GM19239 (cell line): ENCODE results near the gene SLC7A9.
"Not testable (repeated sequence)": the region's sequence is repeated elsewhere in the genome, so short reads cannot be mapped to it uniquely, and the experiment has no call there.

Experiments used
- DNase-seq: peaks from one replicate; pipeline ENCODE4 v3.0.0; 2011; ENCODE audit warnings: low spot score; ENCODE audit not compliant: insufficient read length
- FAIRE-seq: peaks from 2 replicates; lab custom pipeline; 2011; peaks lifted over from hg19 to GRCh38; lab: Jason Lieb, UNC

SLC7A9 gene

GRCh38 chr19:32886241-32886640, 16.7 kb upstream of the SLC7A9 start:
- no peak for DNase-seq

GRCh38 chr19:32885255-32885654, 15.7 kb upstream of the SLC7A9 start:
- DNase-seq, FAIRE-seq: not testable (repeated sequence)

More at GRCh38 chr19:32886241-32886640, 16.7 kb upstream of the SLC7A9 start:
- FAIRE-seq = no peak

DNA sequence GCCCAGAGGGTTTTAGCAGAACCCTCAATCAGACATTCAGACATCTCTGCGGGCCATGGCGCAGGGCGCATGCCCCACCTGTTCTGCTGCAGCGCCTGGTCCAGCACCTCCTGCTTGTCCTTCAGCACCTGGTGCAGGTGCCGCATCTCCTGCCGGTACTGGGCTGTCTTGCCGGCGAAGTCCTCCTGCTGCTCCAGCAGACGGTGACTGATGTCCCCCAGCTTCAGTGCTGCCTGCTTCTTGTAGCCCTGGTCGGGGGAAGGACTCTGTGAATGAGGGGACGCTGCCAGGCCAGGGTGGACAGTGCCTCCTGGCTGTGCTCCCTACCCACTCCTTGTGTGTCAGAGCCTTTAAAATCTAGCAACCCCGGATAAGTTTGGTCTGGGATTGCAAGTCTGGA, 12.2 kb upstream of the SLC7A9 start:
- DNase-seq (no peak), FAIRE-seq (no peak)

DNA sequence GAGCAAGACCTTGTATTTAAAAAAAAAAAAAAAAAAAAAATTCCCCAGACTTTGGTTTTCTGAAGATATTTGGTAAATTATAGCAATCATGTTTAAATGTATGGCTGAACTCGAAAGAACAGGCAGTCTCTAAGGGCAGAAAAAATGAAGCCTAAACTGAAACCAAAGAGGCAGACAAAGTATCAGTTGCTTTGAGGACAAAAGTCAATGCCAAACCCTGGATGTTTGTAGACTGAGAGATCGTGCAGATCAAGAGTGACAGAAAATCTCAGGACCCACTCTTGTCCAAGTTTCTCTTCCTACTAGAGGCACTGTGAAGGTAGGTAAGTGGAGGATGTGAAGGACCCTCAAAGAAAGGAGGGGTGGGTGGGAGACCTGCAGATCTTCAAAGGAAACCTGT, 11.1 kb upstream of the SLC7A9 start:
- DNase-seq (no peak), FAIRE-seq (no peak)

- no peak for FAIRE-seq
Measured at GRCh38 chr19:32879741-32880140, 10.2 kb upstream of the SLC7A9 start.

GRCh38 chr19:32878988-32879387, 9.4 kb upstream of the SLC7A9 start:
- DNase-seq (no peak), FAIRE-seq (no peak)

More at GRCh38 chr19:32879741-32880140, 10.2 kb upstream of the SLC7A9 start:
- no peak for DNase-seq

- no peak for DNase-seq
- no peak for FAIRE-seq
Measured at GRCh38 chr19:32877977-32878745, 8.6 kb upstream of the SLC7A9 start.

DNA sequence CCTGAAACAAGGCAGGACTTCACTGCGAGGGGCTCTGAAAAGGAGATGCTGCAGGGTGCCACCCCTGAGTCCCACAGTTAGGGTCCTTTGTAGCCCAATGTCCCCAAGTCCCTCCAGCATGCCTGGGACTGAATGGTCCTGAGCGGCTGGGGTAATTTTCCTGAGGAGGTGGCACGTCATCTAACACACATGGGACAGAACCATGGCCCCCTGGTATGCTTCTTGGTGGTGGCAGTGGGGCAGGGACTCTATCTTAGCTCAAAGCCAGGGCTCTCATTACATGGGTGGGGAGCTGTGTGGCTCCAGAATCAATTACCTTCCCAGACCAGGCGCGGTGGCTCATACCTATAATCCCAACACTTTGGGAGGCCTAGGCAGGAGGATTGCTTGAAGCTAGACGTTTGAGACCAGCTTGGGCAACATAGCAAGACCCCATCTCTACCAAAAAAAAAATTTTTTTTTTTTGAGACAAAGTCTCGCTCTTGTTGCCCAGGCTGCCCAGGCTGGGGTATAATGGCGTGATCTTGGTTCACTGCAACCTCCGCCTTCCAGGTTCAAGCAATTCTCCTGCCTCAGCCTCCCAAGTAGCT, 7.9 kb upstream of the SLC7A9 start:
- FAIRE-seq (no peak), DNase-seq (no peak)

- FAIRE-seq (no peak), DNase-seq (no peak)
Measured at GRCh38 chr19:32876919-32877285, 7.3 kb upstream of the SLC7A9 start.

GRCh38 chr19:32876236-32876918, 6.8 kb upstream of the SLC7A9 start:
- DNase-seq (no peak), FAIRE-seq (no peak)

DNA sequence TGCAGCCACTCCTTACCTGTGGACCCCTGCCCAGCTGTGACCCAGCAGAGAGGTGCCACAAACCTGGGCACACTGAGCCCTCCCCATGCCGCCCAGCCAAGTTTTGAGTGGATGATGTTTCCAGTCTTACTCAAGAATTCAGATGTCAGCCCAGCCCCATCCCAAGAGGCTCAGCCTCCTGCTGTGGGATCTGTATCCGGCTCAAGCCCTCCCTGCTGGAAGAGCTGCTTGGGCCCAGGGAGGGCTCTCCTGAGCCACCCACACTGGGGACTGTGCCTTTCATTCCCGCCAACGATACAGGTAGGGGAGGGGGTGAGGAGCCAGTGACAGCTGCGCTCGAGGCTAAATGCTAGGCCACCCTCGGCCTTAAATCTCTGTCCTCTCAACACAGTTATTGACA, 5.9 kb upstream of the SLC7A9 start:
- DNase-seq (no peak), FAIRE-seq (no peak)

- no peak for DNase-seq
- no peak for FAIRE-seq
Measured at GRCh38 chr19:32874605-32875004, 5.0 kb upstream of the SLC7A9 start.

DNA sequence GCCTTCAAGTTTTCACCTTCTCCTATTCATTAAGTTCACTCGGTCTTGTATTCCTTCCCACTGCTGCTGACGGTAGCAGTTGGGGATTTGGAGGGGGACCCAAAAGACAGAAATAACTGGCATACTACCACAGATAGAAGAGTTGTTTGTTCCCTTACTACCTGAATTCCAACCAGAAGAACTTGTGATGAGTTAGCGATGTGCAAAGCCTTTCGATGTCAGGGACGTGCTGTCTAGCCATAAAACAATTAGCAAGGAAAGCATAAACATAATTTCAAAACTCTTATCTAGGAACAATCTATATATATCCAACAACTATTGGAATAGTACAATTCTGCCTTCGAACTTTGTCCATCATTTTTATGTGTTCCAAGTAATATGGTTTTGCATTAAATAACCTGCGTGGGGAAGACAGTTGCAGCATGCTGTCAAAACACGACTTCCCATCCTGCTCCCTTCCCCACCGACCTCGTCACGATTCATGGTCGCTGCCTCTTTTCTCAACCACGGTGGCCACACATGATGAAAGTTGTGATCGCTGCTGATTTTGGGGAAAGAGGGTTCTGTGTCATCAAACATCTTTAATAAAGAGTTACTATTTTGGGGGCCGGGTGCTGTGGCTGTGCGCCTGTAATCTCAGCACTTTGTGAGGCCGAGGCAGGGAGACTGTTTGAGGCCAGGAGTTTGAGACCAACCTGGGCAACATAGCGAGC, 3.8 kb upstream of the SLC7A9 start:
- no peak for FAIRE-seq
- DNase-seq = no peak

GRCh38 chr19:32872391-32872790, 2.8 kb upstream of the SLC7A9 start:
- FAIRE-seq = no peak
- no peak for DNase-seq

- FAIRE-seq = no peak
- no peak for DNase-seq
Measured at GRCh38 chr19:32870981-32871451, 1.4 kb upstream of the SLC7A9 start.

DNA sequence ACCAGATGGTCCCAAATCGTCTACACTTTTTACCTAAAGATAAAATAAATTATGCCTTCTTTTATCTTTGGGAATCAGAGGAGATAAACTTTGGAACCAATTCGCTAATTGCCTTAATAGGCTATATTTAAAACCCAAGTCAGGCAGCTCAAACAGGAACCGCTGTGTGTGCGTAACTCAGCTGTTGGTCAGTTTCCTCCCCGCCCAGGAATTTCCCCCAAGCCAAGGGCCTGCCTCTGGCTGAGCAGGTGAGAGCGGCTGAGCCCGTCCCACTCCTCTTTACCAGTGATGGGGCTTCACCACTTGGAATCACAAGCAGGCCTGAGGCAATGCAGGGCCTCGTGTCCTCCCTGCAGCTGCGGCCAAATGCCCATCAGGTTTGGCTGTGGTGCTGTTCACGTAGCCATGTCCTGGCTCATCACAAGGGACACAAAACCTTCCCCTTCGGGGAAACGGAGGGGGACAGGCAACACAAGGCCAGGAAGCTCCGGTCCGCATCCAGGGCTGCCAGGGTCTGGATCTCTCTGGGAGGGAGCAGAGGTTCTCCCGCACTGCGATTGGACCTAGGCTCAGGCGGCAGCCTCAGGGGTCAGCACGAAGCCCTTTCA, 503 bp upstream of the SLC7A9 start:
- FAIRE-seq (no peak), DNase-seq (no peak)

DNA sequence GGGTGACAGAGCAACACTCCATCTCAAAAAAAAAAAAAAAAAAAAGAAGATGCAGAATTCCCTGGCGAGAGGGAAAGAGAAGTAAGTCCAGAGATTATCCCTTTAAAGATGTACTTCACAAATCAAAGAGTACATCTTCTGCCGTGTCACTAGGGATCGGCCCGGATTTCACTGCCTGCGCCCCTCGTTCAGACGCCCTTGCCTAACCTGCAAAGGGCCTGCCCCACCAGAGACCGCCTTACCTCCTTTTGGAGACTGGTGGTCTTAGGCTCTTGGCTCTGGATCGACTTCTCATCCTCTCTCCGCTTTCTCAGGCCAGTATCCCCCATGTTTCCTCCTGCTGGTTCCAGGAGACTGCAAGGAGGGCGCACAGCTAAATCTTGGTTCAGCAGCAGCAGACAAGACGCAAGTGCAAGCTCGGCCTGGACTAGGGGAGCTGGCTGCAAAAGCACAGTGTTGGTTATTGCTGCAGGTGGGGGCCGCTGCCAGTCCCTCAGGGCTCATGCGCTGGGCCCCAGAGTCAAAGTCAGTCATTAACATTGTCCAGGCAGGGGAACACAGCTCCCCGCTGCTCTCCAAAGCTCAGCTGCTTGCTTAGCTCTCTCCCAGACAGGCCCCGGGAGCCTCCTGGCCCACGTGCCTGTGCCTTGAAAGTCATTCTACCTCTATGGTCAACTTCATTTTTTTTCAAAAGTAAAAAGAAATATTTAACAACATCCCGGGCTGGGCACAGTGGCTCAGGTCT, 1.2 kb downstream of the SLC7A9 start:
- DNase-seq = no peak

GRCh38 chr19:32867436-32867835, 2.1 kb downstream of the SLC7A9 start:
- not testable (repeated sequence) for DNase-seq, FAIRE-seq

More for the DNA sequence above, 1.2 kb downstream of the SLC7A9 start:
- no peak for FAIRE-seq

GRCh38 chr19:32866564-32867265, 2.9 kb downstream of the SLC7A9 start:
- FAIRE-seq (no peak), DNase-seq (no peak)
